ENCODE data around the gene NPPB.

- TF ChIP-seq CTCF (IDR thresholded peaks at IDR 0.05; ENCODE audit: insufficient read depth, low read length) (no peak), POLR2AphosphoS5 (IDR thresholded peaks at IDR 0.05; ENCODE audit: low read depth) (no peak), REST (IDR thresholded peaks at IDR 0.05; ENCODE audit: insufficient replicate concordance, low read depth) (no peak), GABPA (IDR thresholded peaks at IDR 0.05; ENCODE audit: low read depth) (no peak), SPI1 (IDR thresholded peaks at IDR 0.05; ENCODE audit: borderline replicate concordance, low read depth) (no peak)
Observed at GRCh38 chr1:11833497-11833896, 25.2 kb downstream of the NPPB start.
